HG03378 (cell line): ENCODE results near the gene TEAD3.

ENCODE experiments used
- ATAC-seq: cut with Tn5 transposase; IDR thresholded peaks from one replicate; pipeline ENCODE4 v1.9.1; 2021; ENCODE audit warnings: mild to moderate bottlenecking, moderate library complexity; ENCODE audit not compliant: unreplicated experiment

TEAD3 gene

GRCh38 chr6:35427435-35427834, 69.4 kb downstream of the TEAD3 start:
- ATAC-seq = no peak

GRCh38 chr6:35426074-35426473, 70.8 kb downstream of the TEAD3 start:
- no peak for ATAC-seq

GRCh38 chr6:35425284-35425683, 71.6 kb downstream of the TEAD3 start:
- no peak for ATAC-seq
